H1 (cell line): ENCODE data around the gene RGN.

ENCODE experiments used
- BACH1 ChIP-seq: IDR thresholded peaks from 2 replicates; pipeline ENCODE4 v1.6.1; 2012; ENCODE audit warnings: low read length, improper control_type of control experiment
- CHD2 ChIP-seq: IDR thresholded peaks from 2 replicates; pipeline ENCODE4 v1.6.1; 2012; ENCODE audit warnings: low read length, improper control_type of control experiment
- GTF2F1 ChIP-seq: IDR thresholded peaks from 2 replicates; pipeline ENCODE4 v1.6.1; 2012; ENCODE audit warnings: low read depth, low read length, improper control_type of control experiment, borderline replicate concordance
- MAX ChIP-seq: IDR thresholded peaks from 2 replicates; pipeline ENCODE4 v1.6.1; 2012; ENCODE audit warnings: inconsistent platforms
- RFX5 ChIP-seq: IDR thresholded peaks from 2 replicates; pipeline ENCODE4 v1.6.1; 2011; ENCODE audit warnings: low read depth, low read length, improper control_type of control experiment, borderline replicate concordance
- SIN3A ChIP-seq, 2 experiments: IDR thresholded peaks in 1 of 2; conservative IDR thresholded peaks in 1 of 2; 2 replicates each; pipeline ENCODE4 v1.6.1; 2011 to 2012; ENCODE audit warnings: low read length in 2 of 2, improper control_type of control experiment in 1 of 2, low read depth in 1 of 2, mild to moderate bottlenecking in 1 of 2
- USF2 ChIP-seq: IDR thresholded peaks from 2 replicates; pipeline ENCODE4 v1.6.1; 2011; ENCODE audit warnings: low read length, improper control_type of control experiment
- TF ChIP-seq, protein P1 (sequence below), 3 experiments: IDR thresholded peaks; 1 replicate in 2 of 3; 2 replicates in 1 of 3; pipeline versions ENCODE4 v1.5.1 to v1.6.1; 2011; ENCODE audit warnings: low read length in 3 of 3, mild to moderate bottlenecking in 3 of 3, inconsistent platforms in 2 of 3, low read depth in 1 of 3, moderate library complexity in 1 of 3; ENCODE audit not compliant: insufficient read depth in 1 of 3; ENCODE audit errors: control extremely low read depth in 1 of 3

DNA sequence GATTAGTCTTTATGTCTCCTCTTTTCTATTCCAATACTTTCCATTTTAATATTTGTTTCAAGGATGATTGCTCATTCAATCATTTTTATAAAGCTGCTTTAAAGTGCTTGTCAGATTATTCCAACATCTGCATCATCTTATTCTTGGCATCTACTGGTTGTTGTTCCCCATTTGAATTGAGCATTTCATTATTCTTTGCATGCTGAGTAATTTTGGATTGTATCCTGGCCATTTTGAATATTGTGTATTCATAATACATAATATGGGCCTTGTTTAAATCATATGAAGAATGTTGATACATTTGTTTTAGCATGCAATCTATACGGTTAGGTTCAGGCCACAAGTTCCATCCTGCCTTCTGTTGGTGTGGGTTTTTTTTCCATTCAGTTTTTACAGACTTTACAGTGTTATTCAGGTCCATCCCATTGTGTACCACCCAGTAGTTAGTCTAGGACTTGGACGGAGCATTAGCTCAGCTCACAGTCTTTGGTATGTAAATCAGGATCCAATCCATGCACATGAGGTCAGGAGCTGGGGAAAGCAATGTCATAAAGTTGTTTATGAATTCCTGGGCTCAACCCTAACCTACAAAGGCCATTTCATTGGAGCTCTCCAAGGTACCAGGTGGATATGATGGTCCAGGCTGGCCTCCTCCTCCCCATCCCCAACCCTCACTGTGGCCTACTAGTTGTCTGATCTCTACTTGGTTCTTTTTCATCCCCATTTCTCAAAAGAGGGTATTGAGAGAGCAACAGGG is 20.3 kb downstream of the RGN start:
- TF ChIP-seq RFX5 (no peak), USF2 (no peak), GTF2F1 (no peak), CHD2 (no peak), SIN3A (conservative IDR thresholded peaks at IDR 0.05 in 1 of 2, IDR thresholded peaks at IDR 0.05 in 1 of 2; ENCODE audit: low read depth in 1 of 2, low read length in 2 of 2) (no peak), MAX (no peak), BACH1 (no peak)
- TF ChIP-seq, protein P1, sequence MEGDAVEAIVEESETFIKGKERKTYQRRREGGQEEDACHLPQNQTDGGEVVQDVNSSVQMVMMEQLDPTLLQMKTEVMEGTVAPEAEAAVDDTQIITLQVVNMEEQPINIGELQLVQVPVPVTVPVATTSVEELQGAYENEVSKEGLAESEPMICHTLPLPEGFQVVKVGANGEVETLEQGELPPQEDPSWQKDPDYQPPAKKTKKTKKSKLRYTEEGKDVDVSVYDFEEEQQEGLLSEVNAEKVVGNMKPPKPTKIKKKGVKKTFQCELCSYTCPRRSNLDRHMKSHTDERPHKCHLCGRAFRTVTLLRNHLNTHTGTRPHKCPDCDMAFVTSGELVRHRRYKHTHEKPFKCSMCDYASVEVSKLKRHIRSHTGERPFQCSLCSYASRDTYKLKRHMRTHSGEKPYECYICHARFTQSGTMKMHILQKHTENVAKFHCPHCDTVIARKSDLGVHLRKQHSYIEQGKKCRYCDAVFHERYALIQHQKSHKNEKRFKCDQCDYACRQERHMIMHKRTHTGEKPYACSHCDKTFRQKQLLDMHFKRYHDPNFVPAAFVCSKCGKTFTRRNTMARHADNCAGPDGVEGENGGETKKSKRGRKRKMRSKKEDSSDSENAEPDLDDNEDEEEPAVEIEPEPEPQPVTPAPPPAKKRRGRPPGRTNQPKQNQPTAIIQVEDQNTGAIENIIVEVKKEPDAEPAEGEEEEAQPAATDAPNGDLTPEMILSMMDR (IDR thresholded peaks at IDR 0.05; ENCODE audit: control extremely low read depth in 1 of 3, insufficient read depth in 1 of 3, low read depth in 1 of 3, low read length in 3 of 3): no peak
